Muscle of leg (tissue), 11 donors: Measurements from ENCODE around the gene RB1. TPM values are rescaled to one million over a fixed set of nuclear protein-coding genes. Genes with fewer than 3 reads are reported as not detected.

Experiments used
- DNase-seq: peaks from one replicate; pipeline ENCODE4 v3.0.0; 2013
- H3K27ac ChIP-seq: one replicate; pipeline ENCODE4 v1.5.1; 2013; ENCODE audit warnings: mild to moderate bottlenecking, low read length, control low read depth
- H3K27me3 ChIP-seq: one replicate; pipeline ENCODE4 v1.6.1; 2013; ENCODE audit warnings: low read length; ENCODE audit not compliant: control insufficient read depth, insufficient read depth
- H3K36me3 ChIP-seq: one replicate; pipeline ENCODE4 v1.6.1; 2013; ENCODE audit warnings: low read length; ENCODE audit not compliant: control insufficient read depth, insufficient read depth
- H3K4me1 ChIP-seq: one replicate; pipeline ENCODE4 v1.6.1; 2013; ENCODE audit warnings: low read length; ENCODE audit not compliant: control insufficient read depth, insufficient read depth
- H3K4me3 ChIP-seq: one replicate; pipeline ENCODE4 v1.5.1; 2013; ENCODE audit warnings: low read length, control low read depth
- H3K9me3 ChIP-seq: replicated peaks from 2 replicates; pipeline ENCODE4 v1.6.1; 2013; ENCODE audit warnings: low read depth, low read length; ENCODE audit not compliant: control insufficient read depth
- WGBS: methylation state at CpG from one replicate; pipeline ENCODE4 v1.1.5; 2013; ENCODE audit warnings: missing lambda C conversion rate; ENCODE audit not compliant: insufficient coverage; 5-methylcytosine and 5-hydroxymethylcytosine counted together
- polyA plus RNA-seq, 8 donors: library from polyadenylated mRNA; unstranded; fragments of 120-200 nt; gene quantifications; one replicate each; pipeline versions ENCODE4 v1.2.1 to v1.2.3, GENCODE V29; 2013; ENCODE audit warnings: inconsistent platforms in 1 of 8, low replicate concordance in 1 of 8; ENCODE audit not compliant: insufficient read length in 8 of 8, insufficient read depth in 1 of 8
- total RNA-seq: library from RNA; stranded (reverse); fragments of 120-200 nt; gene quantifications from one replicate; pipeline ENCODE4 v1.2.4, GENCODE V29; 2013

RB1 gene
- total and polyA plus RNA-seq, 9 donors: 45.0 to 60.3 (median 51.8) TPM

DNA sequence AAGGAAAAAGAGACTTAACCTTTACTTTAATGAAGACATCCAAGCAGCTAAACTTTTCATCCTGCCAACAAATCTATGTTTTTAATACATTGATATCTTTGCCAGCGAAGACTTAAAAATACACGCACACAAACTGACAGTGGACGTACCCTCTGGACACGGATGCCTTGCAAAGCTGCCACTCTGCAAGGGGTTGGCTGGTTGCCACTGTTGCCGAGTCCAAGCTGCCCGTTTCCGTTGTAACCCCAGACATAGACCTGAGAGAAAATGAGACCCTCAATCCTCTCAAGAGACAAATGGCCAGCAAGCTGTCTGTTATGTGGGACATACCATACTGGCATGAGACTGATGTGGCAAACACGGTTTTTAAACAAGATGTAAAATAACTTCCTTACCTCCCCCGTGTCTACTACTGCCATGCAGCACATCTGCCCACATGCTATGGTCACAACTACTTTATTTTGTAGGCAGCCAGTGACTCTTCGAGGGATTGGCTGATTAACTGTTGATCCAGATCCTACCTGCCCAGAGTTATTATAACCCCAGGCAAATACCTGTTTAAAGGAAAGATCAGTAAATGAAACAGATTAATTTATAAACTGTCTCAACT, 208.2 kb downstream of the RB1 start:
- no peaks in the 10 kb centered on the region for H3K27me3 ChIP-seq
- peaks cover 14% of the 10 kb centered on the region for H3K36me3 ChIP-seq
- peaks cover 11% of the 10 kb centered on the region for H3K4me1 ChIP-seq
- no peak for DNase-seq
- H3K27ac ChIP-seq: no peak overlapping the region
- no peaks in the 10 kb centered on the region for H3K9me3 ChIP-seq
- WGBS: 46% methylated on average over 7 of the region's 10 CpGs
- H3K4me3 ChIP-seq: no peak overlapping the region

DNA sequence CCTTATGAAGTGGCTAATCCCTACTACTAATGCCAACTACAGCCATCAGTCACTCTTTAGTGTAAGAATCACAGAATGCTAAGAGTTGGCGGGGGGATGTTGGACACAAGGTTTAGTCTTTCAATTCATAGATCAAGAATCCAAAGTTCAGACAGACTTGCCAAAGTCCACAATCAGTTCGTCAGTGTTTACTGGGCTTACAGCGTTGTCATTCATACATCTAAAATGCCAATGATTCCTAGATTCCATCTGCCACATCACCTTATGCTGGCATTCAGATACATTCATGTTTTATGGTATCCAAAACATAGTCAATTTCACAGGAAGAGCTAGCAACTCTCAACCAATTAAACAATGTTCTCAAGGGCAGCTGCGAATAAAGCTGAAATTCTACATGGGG, 211.2 kb downstream of the RB1 start:
- H3K9me3 ChIP-seq: no peaks in the 10 kb centered on the region
- H3K4me1 ChIP-seq: peaks cover 7% of the 10 kb centered on the region
- no peaks in the 10 kb centered on the region for H3K27me3 ChIP-seq
- DNase-seq: no peak
- H3K27ac ChIP-seq: no peak overlapping the region
- WGBS: 98% methylated on average over 3 of the region's 4 CpGs
- H3K4me3 ChIP-seq: no peak overlapping the region
- H3K36me3 ChIP-seq: peaks cover 17% of the 10 kb centered on the region

DNA sequence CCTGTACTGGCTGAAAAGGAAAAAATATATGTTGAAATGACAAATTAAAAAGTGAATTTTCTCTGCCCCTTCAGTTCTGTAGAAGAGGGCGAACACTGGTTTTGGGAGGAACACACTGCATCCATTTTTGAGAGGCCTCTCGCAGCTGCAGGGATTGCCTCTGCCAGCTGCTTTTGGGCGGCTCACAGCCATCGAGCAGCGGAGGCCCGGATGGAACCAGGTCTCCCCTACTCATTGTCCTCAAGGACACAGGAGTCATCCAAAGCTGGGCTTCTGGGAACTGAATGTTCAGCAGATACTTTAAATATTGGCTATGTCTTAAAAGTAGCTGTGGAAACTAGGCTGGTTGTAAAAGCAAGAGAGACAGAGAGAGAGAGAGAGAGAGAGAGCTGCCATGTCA, 212.2 kb downstream of the RB1 start:
- 80% methylated on average over 2 of the region's 6 CpGs for WGBS
- Histone ChIP-seq H3K36me3 (peaks cover 17% of the 10 kb centered on the region), H3K4me3 (no peak overlapping the region), H3K4me1 (peaks cover 4% of the 10 kb centered on the region), H3K27ac (peak overlapping the region; percentile 6), H3K27me3 (no peaks in the 10 kb centered on the region), H3K9me3 (no peaks in the 10 kb centered on the region)
- DNase-seq: no peak

DNA sequence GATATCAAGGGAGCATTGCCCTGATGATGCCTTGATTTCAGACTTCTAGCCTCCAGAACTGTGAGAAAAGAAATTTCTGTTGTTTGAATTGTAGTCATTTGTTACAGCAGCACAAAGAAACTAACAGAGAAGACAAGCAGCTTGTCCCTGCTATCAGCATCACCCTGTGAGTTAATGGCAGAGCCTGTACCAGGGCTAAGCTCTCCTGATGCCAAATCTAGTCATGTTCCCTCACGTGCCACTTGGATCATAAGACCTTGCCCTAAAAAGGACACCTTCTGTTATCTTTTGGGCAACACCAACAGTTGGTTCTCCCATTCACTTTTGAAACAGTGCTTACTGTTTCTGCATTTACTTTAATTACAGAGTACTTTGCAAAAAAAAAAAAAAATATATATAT, 214.5 kb downstream of the RB1 start:
- WGBS: 80% methylated on average over 1 of the region's 1 CpG
- no peak overlapping the region for H3K27ac ChIP-seq
- H3K27me3 ChIP-seq: no peaks in the 10 kb centered on the region
- H3K9me3 ChIP-seq: no peaks in the 10 kb centered on the region
- no peaks in the 10 kb centered on the region for H3K4me1 ChIP-seq
- no peak overlapping the region for H3K4me3 ChIP-seq
- H3K36me3 ChIP-seq: peaks cover 18% of the 10 kb centered on the region
- no peak for DNase-seq

DNA sequence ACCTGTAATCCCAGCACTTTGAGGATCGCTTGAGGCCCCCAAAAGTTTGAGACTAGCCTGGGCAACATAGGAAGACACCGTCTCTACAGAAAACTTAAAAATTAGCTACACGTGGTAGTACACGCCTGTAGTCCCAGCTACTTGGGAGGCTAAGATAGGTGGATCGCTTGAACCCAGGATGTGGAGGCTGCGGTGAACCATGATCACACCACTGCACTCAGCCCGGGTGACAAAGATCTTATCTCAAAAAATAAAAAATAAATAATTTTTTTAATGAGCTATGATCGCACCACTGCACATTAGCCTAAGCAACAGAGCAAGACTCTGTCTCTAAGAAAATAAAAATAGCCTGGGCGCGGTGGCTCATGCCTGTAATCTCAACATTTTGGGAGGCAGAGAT, 222.7 kb downstream of the RB1 start:
- H3K27ac ChIP-seq: no peak overlapping the region
- H3K27me3 ChIP-seq: no peaks in the 10 kb centered on the region
- no peaks in the 10 kb centered on the region for H3K9me3 ChIP-seq
- peaks cover 1% of the 10 kb centered on the region for H3K4me1 ChIP-seq
- WGBS: 93% methylated on average over 2 of the region's 10 CpGs
- H3K4me3 ChIP-seq: no peak overlapping the region
- H3K36me3 ChIP-seq: peaks cover 3% of the 10 kb centered on the region
- DNase-seq: no peak

DNA sequence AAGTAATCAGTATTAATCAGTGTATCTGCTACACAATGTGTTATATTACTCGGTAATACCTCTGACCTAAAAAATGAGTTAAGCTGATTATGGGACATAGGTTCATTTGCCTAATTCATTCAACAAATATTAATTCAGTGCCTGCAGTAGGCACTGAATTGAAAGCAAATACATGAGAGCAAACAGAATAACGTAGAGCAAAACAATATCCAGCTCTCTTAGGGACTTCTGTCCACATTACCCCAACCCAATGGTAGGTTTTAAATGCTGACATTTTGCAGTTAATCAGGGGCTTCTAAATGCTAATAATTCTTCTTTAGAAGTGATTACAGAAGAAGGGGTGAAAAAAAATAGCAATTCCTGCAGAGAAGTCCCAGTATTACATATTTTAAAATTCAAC, 224.4 kb downstream of the RB1 start:
- H3K4me3 ChIP-seq: no peak overlapping the region
- H3K4me1 ChIP-seq: peaks cover 6% of the 10 kb centered on the region
- no peak for DNase-seq
- H3K27me3 ChIP-seq: no peaks in the 10 kb centered on the region
- H3K27ac ChIP-seq: no peak overlapping the region
- H3K36me3 ChIP-seq: no peaks in the 10 kb centered on the region
- no peaks in the 10 kb centered on the region for H3K9me3 ChIP-seq
- no CpG with 5 or more reads among the region's 2 CpGs for WGBS

DNA sequence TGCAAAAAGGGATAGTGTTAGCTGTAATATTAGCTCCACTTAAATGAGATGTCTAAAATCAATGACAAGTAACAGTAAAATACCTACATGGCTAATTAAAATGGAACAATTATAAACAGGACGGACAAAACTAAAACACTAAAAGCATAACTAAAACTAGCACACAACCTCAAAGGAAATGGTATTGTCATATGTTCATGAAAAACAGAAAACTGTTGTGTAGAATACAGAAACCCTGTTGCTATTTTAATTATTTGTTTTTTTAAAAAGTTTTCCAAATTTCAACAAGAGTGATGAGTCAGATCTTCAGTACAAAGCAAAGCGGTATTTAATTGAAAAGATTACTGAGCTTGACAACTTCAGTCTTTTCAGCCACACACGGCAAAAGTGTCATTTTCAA, 225.2 kb downstream of the RB1 start:
- Histone ChIP-seq H3K27me3 (no peaks in the 10 kb centered on the region), H3K4me3 (no peak overlapping the region), H3K36me3 (no peaks in the 10 kb centered on the region), H3K9me3 (no peaks in the 10 kb centered on the region), H3K27ac (no peak overlapping the region), H3K4me1 (peaks cover 12% of the 10 kb centered on the region)
- WGBS: no CpG with 5 or more reads among the region's 3 CpGs
- no peak for DNase-seq

DNA sequence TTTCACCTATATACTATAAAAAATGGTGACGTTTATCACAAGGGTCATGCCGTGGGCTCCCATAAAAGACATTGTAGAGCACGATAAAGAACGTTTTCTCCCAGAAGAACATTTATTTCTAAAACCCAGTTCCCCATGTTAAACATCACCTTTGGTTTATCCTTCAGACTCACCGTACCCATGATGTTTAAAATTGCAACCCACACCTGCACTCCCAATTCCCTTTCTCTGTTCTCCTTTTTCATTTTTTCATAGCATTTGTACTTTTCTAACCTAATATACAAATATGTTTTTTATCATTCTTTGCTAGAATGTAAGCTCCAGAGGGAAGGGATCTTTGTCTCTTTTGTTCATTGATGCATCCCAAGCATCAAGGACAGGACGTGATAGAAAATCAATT, 227.3 kb downstream of the RB1 start:
- Histone ChIP-seq H3K9me3 (no peaks in the 10 kb centered on the region), H3K36me3 (no peaks in the 10 kb centered on the region), H3K27me3 (no peaks in the 10 kb centered on the region), H3K27ac (no peak overlapping the region), H3K4me1 (peaks cover 12% of the 10 kb centered on the region), H3K4me3 (no peak overlapping the region)
- WGBS: 89% methylated on average over 4 of the region's 6 CpGs
- no peak for DNase-seq

Other genes with a start within 250 kb of the RB1 start
- gene MED4, start 208.6 kb upstream of the RB1 start, total RNA-seq: 38.1 TPM
- gene MED4, start 208.6 kb upstream of the RB1 start, polyA plus RNA-seq: 10 to 100 TPM; 50.2 to 66.6 (median 57.8) TPM
- 185 TPM for gene ITM2B, start 70.5 kb upstream of the RB1 start, total RNA-seq
- gene ITM2B, start 70.5 kb upstream of the RB1 start, polyA plus RNA-seq: 100 to 1,000 TPM; 314 to 426 (median 354) TPM
- 34.8 TPM for gene LPAR6, start 109.4 kb downstream of the RB1 start, total RNA-seq
- 10 to 100 TPM; 19.9 to 30.6 (median 25.1) TPM for gene LPAR6, start 109.4 kb downstream of the RB1 start, polyA plus RNA-seq
- gene RCBTB2, start 229.3 kb downstream of the RB1 start, total RNA-seq: 21.1 TPM
- gene RCBTB2, start 229.3 kb downstream of the RB1 start, polyA plus RNA-seq: 10 to 100 TPM; 21.4 to 32.7 (median 24.6) TPM